HEK293T (cell line): Measurements from ENCODE around the gene CST6.

Source experiments
- CTCF ChIA-PET: fragments of 350-600 bp; formaldehyde crosslinking; extraction: SDS; loops from one replicate; lab custom pipeline; 2021; ENCODE audit warnings: antibody characterized with exemption, inconsistent platforms; lab: Yijun Ruan, JAX
- POLR2A ChIA-PET: fragments of 350-600 bp; formaldehyde crosslinking; extraction: SDS; loops from one replicate; lab custom pipeline; 2020; ENCODE audit warnings: antibody characterized with exemption, inconsistent platforms; lab: Yijun Ruan, JAX
- DNase-seq: peaks from one replicate; pipeline ENCODE4 v3.0.0; 2012; ENCODE audit warnings: mixed read lengths; ENCODE audit errors: extremely low spot score
- ARNT ChIP-seq: fragments of 450-650 bp; IDR thresholded peaks from 2 replicates; pipeline ENCODE4 v1.6.1; 2017; ENCODE audit warnings: mild to moderate bottlenecking
- BHLHE40 ChIP-seq: fragments of 450-650 bp; IDR thresholded peaks from 2 replicates; pipeline ENCODE4 v1.6.1; 2016; ENCODE audit warnings: mild to moderate bottlenecking, moderate library complexity, borderline replicate concordance
- CTBP1 ChIP-seq: fragments of 450-650 bp; IDR thresholded peaks from 2 replicates; pipeline ENCODE4 v1.6.1; 2016; ENCODE audit warnings: borderline replicate concordance
- ELF4 ChIP-seq: fragments of 450-650 bp; IDR thresholded peaks from 2 replicates; pipeline ENCODE4 v1.6.1; 2017; ENCODE audit warnings: antibody characterized with exemption
- FOXA1 ChIP-seq: fragments of 450-650 bp; IDR thresholded peaks from 2 replicates; pipeline ENCODE4 v1.6.1; 2016; ENCODE audit warnings: mild to moderate bottlenecking
- FOXK2 ChIP-seq: fragments of 450-650 bp; IDR thresholded peaks from 2 replicates; pipeline ENCODE4 v1.6.1; 2016; ENCODE audit warnings: mild to moderate bottlenecking
- FOXM1 ChIP-seq: fragments of 450-650 bp; IDR thresholded peaks from 2 replicates; pipeline ENCODE4 v1.6.1; 2017; ENCODE audit warnings: mild to moderate bottlenecking, borderline replicate concordance
- HDGF ChIP-seq: fragments of 450-650 bp; IDR thresholded peaks from 2 replicates; pipeline ENCODE4 v1.6.1; 2017; ENCODE audit warnings: antibody characterized with exemption, borderline replicate concordance
- L3MBTL2 ChIP-seq: fragments of 450-650 bp; conservative IDR thresholded peaks from 2 replicates; pipeline ENCODE4 v1.6.1; 2016; ENCODE audit warnings: mild to moderate bottlenecking
- LEF1 ChIP-seq: fragments of 450-650 bp; IDR thresholded peaks from 2 replicates; pipeline ENCODE4 v1.6.1; 2017; ENCODE audit warnings: mild to moderate bottlenecking, borderline replicate concordance
- NFRKB ChIP-seq: fragments of 450-650 bp; IDR thresholded peaks from 2 replicates; pipeline ENCODE4 v1.6.1; 2016; ENCODE audit warnings: mild to moderate bottlenecking, moderate library complexity
- SP1 ChIP-seq: fragments of 450-650 bp; IDR thresholded peaks from 2 replicates; pipeline ENCODE4 v1.6.1; 2017
- SUZ12 ChIP-seq: fragments of 450-650 bp; IDR thresholded peaks from 2 replicates; pipeline ENCODE4 v1.6.1; 2016; ENCODE audit warnings: mild to moderate bottlenecking
- TARDBP ChIP-seq: fragments of 450-650 bp; IDR thresholded peaks from 2 replicates; pipeline ENCODE4 v1.6.1; 2016
- ZNF384 ChIP-seq: fragments of 450-650 bp; IDR thresholded peaks from 2 replicates; pipeline ENCODE4 v1.6.1; 2016
- TF ChIP-seq, protein P1 (sequence below): fragments of 450-650 bp; IDR thresholded peaks from 2 replicates; pipeline ENCODE4 v1.6.1; 2016

The CST6 gene

DNA sequence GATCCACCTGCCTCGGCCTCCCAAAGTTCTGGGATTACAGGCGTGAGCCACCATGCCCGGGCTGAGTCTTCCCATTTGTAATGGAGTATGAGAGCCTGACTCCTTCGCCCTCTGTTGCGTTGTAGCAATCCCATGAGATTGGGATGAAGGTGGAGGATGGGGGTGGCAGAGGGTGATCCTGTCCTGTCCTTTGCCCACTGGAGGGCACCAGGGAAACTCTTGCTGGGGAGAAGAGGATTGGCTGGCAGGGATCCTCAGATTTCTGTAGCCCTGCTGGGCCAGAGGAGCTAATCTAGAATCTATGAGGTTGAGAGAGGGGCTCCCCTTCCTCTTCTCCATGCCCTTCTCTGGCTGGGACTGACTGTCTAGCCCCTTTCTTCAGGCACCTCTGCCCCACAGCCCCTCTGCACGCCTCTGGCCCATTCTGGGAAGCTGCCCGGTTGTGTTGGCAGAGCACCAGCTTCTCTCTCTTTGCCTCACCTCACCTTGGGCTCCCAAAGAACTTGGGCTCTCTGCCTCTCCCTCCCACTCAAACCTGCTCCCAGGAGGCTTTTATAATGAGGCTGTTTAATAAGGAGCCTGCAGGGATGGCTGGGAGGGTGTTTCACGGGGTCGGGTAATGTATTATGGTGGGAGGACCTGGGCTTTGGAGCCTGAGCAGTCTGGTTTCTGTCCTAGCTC lies 24.0 kb downstream of the CST6 start:
- CTCF ChIA-PET: interaction anchor here (0.7 to 2.6 kb wide), 3 partner anchors 8 to 13 kb away, joined by 4 to 10 read pairs (median 4); no protein-coding TSS in a partner anchor
- DNase-seq: no peak
- no peak for TF ChIP-seq FOXA1
- TF ChIP-seq BHLHE40: no peak
- POLR2A ChIA-PET: interaction anchor here (1.4 to 1.7 kb wide), 2 partner anchors 10 to 16 kb away, joined by 4 to 7 read pairs; partner anchors contain the start of gene SF3B2

DNA sequence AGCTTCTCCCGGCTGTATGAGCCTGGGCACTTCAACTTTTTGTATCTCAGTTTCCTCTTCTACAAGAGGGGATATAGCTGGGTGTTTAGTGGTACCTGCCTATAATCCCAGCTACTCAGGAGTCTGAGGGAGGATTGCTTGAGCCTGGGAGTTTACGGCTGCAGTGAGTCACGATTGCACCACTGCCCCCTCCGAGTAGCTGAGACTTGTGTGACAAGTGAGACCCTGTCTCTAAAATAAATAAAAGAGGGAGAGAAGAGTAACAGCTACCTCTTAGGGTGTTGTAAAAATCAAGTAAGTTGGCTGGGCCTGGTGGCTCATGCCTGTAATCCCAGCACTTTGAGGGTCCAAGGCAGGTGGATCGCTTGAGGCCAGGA lies 24.5 kb downstream of the CST6 start:
- ChIA-PET CTCF (interaction anchor here (1.1 to 2.6 kb wide), 2 partner anchors 9 to 14 kb away, joined by 4 to 10 read pairs; no protein-coding TSS in a partner anchor), POLR2A (interaction anchor here (1.4 to 1.7 kb wide), 2 partner anchors 9 to 16 kb away, joined by 4 to 7 read pairs; partner anchors contain the start of gene SF3B2)
- no peak for TF ChIP-seq FOXM1
- TF ChIP-seq HDGF: no peak
- TF ChIP-seq ZNF384: no peak
- no peak for TF ChIP-seq FOXK2
- TF ChIP-seq FOXA1: no peak
- TF ChIP-seq NFRKB: no peak
- no peak for TF ChIP-seq BHLHE40
- TF ChIP-seq SUZ12: no peak
- TF ChIP-seq LEF1: no peak
- TF ChIP-seq TARDBP: no peak
- TF ChIP-seq, protein P1, sequence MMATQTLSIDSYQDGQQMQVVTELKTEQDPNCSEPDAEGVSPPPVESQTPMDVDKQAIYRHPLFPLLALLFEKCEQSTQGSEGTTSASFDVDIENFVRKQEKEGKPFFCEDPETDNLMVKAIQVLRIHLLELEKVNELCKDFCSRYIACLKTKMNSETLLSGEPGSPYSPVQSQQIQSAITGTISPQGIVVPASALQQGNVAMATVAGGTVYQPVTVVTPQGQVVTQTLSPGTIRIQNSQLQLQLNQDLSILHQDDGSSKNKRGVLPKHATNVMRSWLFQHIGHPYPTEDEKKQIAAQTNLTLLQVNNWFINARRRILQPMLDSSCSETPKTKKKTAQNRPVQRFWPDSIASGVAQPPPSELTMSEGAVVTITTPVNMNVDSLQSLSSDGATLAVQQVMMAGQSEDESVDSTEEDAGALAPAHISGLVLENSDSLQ: no peak

DNA sequence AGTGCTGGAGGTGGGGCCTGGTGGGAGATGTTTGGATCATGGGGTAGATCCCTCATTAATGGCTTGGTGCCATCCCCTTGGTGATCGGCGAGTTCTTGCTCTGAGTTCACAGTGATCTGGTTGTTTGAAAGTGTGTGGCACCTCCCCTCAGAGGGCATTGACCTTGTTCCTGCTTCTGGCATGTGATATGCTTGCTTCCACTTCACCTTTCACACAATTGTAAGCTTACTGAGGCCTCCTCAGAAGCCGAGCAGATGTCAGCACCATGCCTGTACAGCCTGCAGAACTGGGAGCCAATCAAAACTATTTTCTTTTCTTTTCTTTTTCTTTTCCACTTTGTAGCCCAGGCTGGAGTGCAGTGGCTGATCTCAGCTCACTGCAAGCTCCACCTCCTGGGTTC lies 25.5 kb downstream of the CST6 start:
- POLR2A ChIA-PET: no interaction called here
- CTCF ChIA-PET: interaction anchor here (2.6 kb wide), 1 partner anchor 8 kb away, joined by 10 read pairs; no protein-coding TSS in a partner anchor
- no peak for DNase-seq
- TF ChIP-seq L3MBTL2: no peak
- TF ChIP-seq HDGF: no peak
- no peak for TF ChIP-seq FOXM1
- TF ChIP-seq, protein P1: no peak
- no peak for TF ChIP-seq FOXA1
- no peak for TF ChIP-seq SUZ12
- TF ChIP-seq ELF4: no peak
- TF ChIP-seq BHLHE40: no peak
- no peak for TF ChIP-seq NFRKB
- no peak for TF ChIP-seq LEF1
- TF ChIP-seq TARDBP: no peak
- no peak for TF ChIP-seq ARNT
- no peak for TF ChIP-seq SP1
- TF ChIP-seq ZNF384: no peak
- TF ChIP-seq FOXK2: no peak
- TF ChIP-seq CTBP1: no peak

More for the DNA sequence above, 24.5 kb downstream of the CST6 start:
- no peak for DNase-seq

DNA sequence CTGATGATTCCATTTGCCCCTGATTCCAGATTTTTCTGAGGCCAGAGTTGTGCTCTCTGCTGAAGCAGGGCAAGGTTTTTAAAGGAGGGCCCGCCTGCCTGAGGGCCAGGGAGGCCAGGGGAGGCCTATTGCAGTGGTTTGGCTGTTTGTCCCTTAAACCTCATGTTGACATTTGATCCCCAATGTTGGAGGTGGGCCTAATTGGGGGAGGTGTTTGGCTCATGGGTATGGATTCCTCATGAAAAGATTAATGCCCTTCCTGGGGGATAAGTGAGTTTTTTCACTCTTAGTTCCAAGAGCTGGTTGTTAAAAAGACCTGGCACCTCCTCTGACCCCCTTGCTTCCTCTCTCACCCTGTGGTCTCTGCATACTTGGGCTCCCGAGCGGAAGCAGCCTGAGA lies 28.0 kb downstream of the CST6 start:
- no peak for DNase-seq
- POLR2A ChIA-PET: interaction anchor here (1.4 kb wide), 1 partner anchor 12 kb away, joined by 3 read pairs; no protein-coding TSS in a partner anchor
- TF ChIP-seq SUZ12: no peak

DNA sequence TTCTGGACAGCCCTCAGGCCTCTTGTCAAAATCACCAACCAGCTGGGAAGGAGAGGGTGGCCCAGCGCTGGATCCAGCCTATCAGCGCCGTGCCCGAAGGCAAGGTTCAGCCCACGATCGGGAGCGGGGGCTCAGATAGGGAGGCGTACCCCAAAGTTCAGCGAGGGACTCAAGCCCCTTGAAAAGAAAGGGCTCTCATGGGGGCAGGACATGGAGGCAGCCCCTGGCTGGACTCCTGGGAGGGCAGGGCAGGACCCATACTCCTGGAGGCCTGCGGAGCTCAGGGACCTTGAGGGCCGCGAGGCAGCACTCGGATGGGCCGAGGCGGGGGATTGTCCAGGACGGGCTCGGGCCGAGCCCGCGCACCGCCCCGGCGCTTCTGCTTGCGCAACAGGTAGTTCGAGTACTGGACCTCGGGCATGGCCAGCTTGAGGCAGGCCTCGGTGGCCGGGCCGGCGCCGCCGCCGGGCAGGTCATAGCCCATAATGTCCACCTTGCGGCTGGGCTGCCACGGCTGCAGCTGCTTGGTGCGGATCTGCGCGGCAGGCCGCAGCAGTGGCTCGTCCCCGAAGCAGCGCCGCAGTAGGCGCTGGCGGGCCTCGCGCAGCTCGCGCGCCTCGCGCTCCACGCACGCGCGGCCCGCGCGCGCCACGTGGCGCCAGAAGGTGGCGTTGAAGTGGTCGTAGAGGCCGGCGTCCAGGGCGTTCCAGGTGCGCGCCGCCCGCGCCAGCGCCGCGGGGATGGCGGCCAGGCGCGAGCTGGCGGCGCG lies 30.6 kb downstream of the CST6 start:
- ChIA-PET POLR2A (interaction anchor here (1.5 kb wide), 1 partner anchor 40 kb away, joined by 3 read pairs; the partner anchor contains the start of gene BANF1), CTCF (interaction anchor here (0.5 kb wide), 1 partner anchor 683 kb away, joined by 3 read pairs; no protein-coding TSS in a partner anchor)
- TF ChIP-seq, protein P1: no peak
- TF ChIP-seq L3MBTL2 (no peak), SUZ12 (no peak), ELF4 (no peak), TARDBP (no peak), SP1 (no peak), LEF1 (no peak), CTBP1 (no peak), FOXK2 (no peak)
- no peak for DNase-seq

More for the DNA sequence above, 28.0 kb downstream of the CST6 start:
- CTCF ChIA-PET: no interaction called here

DNA sequence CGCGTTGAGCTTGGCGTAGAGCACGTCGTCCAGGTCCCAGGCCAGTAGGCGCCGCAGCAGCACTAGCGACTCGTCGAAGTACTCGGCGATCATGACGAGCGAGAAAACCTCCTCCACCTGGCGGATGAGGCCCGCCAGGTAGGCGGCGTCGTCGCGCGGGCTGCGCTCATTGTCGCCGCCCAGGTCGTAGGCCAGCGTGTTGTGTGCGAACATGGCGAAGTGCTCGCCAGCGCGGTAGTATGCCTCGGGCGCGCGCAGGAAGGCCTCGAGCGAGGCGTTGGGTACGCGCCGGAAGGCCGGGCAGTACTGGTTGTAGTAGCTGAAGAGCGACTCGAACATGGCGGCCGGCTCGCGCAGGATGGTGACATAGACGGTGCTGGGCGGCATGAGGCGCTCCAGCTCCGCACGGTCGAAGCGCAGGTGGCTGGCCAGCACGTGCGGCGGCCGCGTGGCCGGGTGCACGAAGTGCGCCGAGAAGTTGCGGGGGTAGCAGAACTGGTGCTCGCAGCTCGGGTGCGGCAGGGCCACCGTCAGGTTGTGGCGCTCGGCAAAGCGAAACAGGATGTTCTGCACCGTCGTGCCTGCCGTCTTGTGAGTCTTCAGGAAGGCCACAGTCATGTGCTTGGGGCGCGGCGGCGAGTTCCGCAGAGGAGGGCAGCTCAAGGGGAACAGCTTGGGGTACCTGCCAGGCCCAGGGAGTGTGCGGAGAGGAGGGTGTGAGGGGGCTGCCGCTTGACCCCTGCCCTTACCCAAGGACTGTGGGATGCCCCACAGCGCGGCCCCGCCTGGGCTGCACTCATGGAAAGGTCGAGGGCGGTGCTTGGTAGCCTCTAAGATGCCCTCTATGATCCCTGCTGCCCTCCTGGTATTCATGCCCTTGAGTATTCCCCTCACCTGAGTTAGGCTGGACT lies 31.4 kb downstream of the CST6 start:
- ChIA-PET POLR2A (interaction anchor here (0.9 to 1.5 kb wide), 2 partner anchors 9 to 41 kb away, joined by 3 read pairs; partner anchors contain the start of genes BANF1 and SF3B2), CTCF (interaction anchor here (0.5 to 1.0 kb wide), 2 partner anchors 8 to 683 kb away, joined by 3 to 4 read pairs; no protein-coding TSS in a partner anchor)
- DNase-seq: no peak
- TF ChIP-seq CTBP1: no peak
- TF ChIP-seq BHLHE40: no peak
- TF ChIP-seq FOXM1: no peak
- TF ChIP-seq, protein P1: no peak
- TF ChIP-seq NFRKB: no peak
- TF ChIP-seq TARDBP: no peak
- TF ChIP-seq HDGF: no peak
- no peak for TF ChIP-seq ARNT
- no peak for TF ChIP-seq LEF1
- TF ChIP-seq L3MBTL2: no peak
- TF ChIP-seq SUZ12: no peak
- TF ChIP-seq FOXA1: no peak
- no peak for TF ChIP-seq ZNF384
